HUDEP-2 (cell line): ENCODE data around the gene LYZ.
A peak's percentile ranks its signal among the peaks of the same experiment; 100 is the strongest.
"Not testable (repeated sequence)": the region's sequence is repeated elsewhere in the genome, so short reads cannot be mapped to it uniquely, and the experiment has no call there.

Source experiments
- DNase-seq, 76 experiments: peaks; one replicate each; lab custom pipeline; 2025; ENCODE audit not compliant: unreplicated experiment in 76 of 76; lab: John Stamatoyannopoulos, UW

LYZ gene

DNA sequence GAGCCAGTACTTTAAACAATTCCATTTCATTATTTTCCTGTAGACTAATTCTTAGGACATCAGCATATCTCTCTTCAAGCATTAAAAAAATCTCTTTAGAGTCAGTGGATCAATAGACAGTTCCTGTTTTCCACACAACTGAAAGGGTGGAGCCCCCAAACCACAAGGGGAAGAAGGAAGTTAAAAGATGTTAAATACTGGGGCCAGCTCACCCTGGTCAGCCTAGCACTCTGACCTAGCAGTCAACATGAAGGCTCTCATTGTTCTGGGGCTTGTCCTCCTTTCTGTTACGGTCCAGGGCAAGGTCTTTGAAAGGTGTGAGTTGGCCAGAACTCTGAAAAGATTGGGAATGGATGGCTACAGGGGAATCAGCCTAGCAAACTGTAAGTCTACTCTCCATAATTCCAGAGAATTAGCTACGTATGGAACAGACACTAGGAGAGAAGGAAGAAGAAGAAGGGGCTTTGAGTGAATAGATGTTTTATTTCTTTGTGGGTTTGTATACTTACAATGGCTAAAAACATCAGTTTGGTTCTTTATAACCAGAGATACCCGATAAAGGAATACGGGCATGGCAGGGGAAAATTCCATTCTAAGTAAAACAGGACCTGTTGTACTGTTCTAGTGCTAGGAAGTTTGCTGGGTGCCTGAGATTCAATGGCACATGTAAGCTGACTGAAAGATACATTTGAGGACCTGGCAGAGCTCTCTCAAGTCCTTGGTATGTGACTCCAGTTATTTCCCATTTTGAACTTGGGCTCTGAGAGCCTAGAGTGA lies at the start of gene LYZ:
LYZ (plus strand) TSS at position 220 of the 777 bp plus-strand sequence; CDS start at position 248, 28 bp downstream.
- DNase-seq, result no peak

GRCh38 chr12:69298947-69299346 lies 49.2 kb upstream of the LYZ start:
- DNase-seq, result no peak

DNA sequence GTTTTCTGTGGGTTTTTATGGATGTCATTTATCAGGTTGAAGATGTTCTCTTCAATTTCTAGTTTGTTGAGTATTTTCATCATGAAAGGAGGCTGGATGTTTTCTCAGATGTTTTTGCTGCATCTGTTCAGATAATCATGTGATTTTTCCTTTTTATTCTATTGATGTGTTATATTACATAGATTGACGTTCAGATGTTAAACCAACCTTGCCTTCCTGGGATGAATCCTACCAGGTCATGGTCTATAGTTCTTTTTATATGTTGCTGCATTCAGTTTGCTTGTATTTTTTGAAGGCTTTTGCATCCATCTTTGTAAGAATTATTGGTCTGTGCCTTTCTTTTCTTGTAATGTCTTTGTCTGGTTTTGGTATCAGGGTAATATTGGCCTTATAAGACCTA lies 43.9 kb upstream of the LYZ start:
- DNase-seq, result no peak

DNA sequence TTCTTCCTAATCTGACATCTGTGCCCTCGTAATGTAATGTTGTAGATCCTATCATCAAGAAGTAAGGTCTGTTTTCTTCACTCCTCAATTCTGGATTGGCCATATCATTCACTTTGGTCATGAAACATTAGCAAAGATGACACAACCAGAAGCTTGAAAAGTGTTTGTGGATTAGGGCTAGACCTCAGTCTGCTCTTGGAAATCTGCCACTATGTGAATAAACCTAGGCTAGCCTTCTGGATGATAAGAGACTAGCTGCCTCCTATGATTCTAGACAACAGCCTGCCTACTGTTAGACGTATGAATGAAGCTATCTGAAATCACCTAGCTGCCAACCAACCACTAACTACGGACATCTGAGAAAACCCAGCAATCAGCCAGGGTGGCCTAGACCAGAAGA lies 38.7 kb upstream of the LYZ start:
- DNase-seq, result peak in 18 of 76 experiments; percentile 4 to 48 (median 24)

- DNase-seq, result no peak
Measured at GRCh38 chr12:69313209-69313608, 35.0 kb upstream of the LYZ start.

DNA sequence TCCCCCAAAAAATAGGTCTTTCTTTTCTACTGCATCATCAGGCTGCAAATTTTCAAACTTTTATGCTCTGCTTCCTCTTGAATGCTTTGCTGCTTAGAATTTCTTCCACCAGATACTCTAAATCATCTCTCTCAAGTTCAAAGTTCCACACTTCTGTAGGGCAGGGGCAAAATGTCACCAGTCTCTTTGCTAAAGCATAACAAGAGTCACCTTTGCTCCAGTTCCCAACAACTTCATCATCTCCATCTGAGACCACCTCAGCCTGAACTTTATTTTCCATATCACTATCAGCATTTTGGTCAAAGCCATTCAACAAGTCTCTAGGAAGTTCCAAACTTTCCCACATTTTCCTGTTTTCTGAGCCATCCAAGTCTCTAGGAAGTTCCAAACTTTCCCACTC lies 31.4 kb upstream of the LYZ start:
- not testable (repeated sequence) for DNase-seq

GRCh38 chr12:69317233-69317632 lies 30.9 kb upstream of the LYZ start:
- DNase-seq, result not testable (repeated sequence)

GRCh38 chr12:69318225-69318624 lies 30.0 kb upstream of the LYZ start:
- no peak for DNase-seq

DNA sequence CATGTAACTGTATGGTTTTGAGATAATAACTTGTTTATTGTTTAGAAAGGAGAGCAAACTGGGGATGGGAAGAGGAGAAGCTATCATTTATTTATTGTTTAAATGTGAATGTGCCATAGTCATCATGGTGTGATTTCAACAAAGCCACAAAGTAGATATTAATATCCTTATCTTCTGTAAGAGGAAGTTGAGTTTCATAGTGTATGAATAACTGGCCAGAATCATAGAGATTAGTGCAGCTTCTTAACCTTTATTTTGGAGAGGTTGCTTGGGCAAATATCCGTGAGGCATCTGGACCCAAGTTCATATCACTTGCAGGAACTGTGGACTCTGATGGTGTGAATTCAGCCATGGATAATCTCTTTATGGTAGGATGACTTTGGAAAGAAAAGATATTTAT lies 26.8 kb upstream of the LYZ start:
- no peak for DNase-seq

DNA sequence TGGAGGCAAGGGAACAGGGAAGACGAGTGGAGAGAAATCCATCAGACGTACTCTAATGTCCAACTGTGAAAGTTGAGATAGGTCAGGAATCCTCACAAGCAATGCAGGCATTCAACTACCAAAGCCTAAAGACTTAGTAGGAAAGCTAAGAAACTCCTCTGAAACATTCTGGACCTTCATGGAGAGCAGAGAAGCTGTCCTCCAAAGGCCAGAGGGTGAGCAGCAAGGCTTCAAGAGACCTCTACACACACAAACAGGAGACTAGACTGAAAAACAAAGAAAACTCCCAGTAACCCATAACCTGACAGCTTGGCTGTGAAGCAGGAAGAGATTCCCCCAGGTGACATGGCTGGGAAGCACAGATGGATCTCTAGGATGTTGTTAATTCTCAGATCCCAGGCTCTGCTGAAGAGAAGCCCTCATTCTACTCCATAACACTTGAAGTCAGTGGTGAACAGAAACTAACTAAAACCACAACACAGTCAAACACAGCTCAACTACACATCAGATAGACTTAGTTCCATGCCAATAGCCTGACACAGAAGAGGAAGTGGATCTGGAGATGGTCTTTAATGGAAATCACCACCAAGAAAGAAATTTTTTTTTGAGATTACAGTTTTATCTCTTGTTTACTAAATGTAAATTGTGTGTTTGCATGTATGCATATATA lies 23.2 kb upstream of the LYZ start:
- DNase-seq, result no peak

GRCh38 chr12:69328426-69328825 lies 19.8 kb upstream of the LYZ start:
- no peak for DNase-seq

DNA sequence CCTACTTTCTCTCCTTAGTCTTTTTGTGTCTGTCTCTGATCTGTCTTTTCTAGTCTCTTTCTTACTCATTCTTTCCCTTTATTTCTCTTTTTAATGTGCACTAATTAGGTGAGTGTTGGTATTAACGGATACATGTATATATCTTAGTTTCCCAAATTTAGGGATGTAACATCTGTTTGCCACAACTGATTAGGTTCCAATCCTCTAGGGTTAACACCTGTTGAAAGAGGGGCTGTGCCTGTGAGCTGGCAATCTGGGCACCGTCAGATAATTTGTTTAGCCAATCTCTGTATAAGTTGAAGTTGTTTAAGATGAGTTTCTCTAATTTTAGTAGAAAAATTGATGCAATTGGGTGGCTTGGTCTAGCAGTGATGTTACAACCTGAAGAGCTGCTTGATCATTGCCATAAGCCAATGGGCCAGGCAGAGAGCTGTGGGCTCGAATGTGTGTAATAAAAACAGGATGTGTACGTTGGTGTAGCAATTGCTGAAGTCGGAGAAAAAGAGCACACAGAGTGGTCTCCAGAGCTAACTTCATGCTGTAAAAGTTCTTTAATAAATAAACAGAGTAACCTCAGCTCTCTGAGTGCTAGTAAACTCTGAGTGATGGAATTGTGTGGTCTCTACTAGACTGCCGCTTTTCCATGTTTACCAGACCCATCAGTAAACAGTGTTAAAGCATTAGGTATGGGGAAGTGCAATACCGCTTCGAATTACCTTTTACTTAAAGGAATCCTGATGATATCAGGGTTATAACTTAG lies 18.3 kb upstream of the LYZ start:
- DNase-seq, result no peak

- DNase-seq, result peak in 4 of 76 experiments; percentile 3 to 26 (median 20)
Measured at GRCh38 chr12:69330475-69331473, 17.4 kb upstream of the LYZ start.

- no peak for DNase-seq
Measured at GRCh38 chr12:69331519-69331908, 16.7 kb upstream of the LYZ start.

- no peak for DNase-seq
Measured at GRCh38 chr12:69331909-69332684, 16.1 kb upstream of the LYZ start.

- no peak for DNase-seq
Measured at GRCh38 chr12:69332815-69333358, 15.3 kb upstream of the LYZ start.

- DNase-seq, result no peak
Measured at GRCh38 chr12:69334158-69334557, 14.0 kb upstream of the LYZ start.

DNA sequence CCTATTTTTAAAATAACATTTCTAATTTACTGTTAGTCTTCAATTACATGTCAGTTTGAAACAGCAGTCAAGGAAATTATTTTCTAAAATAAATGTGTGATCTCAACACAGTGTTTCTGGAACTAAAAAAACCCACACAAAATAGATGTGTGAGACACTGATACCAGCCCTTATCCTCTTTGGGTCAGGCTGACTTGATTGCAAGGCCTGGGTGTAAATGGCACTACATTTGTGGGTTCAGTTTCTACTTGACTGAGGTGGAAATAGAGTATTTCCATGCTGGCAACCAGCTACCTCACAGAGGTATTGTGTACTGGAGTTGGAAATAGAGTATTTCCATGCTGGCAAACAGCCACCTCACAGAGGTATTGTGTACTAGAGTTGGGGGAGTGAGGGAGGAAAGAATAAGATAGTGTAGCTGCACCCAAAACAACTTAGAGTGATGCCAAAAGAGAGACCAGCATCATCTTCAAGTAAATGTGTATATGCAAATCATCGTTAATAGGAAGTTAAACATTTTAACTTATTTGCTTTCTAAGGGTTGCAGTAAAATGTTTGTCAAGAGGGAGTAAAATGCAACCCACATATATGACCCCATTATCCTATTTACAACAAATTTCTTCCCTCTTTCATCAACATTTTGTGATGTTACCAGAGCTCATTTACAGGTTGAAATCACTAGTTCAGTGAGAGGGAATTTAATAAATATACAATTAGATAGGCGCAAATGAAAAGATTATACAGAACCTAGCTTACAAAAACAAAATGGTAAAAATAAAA lies 10.7 kb upstream of the LYZ start:
- DNase-seq, result no peak
